ENCODE data around the gene ITGA2B.

DNA sequence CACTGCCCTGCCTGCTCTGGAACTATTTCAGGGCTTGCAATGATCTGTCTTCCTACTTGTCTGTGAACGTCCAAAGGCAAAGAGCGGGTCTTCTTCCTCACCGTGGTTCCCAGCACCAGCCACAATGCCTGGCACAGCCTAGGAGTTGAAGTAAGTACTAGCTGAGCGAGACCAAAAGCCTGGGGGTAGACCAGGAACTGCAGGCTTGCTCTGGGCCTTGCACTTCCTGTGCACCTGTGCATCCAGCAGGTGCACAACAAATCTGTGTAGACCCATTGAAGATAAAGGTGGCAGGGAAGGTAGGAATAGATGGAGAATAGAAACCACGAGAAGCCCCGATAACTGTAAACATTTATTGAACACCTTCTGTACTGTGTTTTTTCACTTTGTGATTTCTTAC, 30.4 kb downstream of the ITGA2B start:
- TF ChIP-seq, protein P1, sequence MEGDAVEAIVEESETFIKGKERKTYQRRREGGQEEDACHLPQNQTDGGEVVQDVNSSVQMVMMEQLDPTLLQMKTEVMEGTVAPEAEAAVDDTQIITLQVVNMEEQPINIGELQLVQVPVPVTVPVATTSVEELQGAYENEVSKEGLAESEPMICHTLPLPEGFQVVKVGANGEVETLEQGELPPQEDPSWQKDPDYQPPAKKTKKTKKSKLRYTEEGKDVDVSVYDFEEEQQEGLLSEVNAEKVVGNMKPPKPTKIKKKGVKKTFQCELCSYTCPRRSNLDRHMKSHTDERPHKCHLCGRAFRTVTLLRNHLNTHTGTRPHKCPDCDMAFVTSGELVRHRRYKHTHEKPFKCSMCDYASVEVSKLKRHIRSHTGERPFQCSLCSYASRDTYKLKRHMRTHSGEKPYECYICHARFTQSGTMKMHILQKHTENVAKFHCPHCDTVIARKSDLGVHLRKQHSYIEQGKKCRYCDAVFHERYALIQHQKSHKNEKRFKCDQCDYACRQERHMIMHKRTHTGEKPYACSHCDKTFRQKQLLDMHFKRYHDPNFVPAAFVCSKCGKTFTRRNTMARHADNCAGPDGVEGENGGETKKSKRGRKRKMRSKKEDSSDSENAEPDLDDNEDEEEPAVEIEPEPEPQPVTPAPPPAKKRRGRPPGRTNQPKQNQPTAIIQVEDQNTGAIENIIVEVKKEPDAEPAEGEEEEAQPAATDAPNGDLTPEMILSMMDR (conservative IDR thresholded peaks at IDR 0.05; ENCODE audit: low read depth in 2 of 2) = no peak
- no peak for TF ChIP-seq EZH2 (IDR thresholded peaks at IDR 0.05; ENCODE audit: low read depth, unreplicated experiment)
- TF ChIP-seq POLR2AphosphoS5 (IDR thresholded peaks at IDR 0.05; ENCODE audit: low read depth) = no peak
- no peak for TF ChIP-seq EZH2phosphoT487 (IDR thresholded peaks at IDR 0.05; ENCODE audit: unreplicated experiment)
- TF ChIP-seq, protein P2, sequence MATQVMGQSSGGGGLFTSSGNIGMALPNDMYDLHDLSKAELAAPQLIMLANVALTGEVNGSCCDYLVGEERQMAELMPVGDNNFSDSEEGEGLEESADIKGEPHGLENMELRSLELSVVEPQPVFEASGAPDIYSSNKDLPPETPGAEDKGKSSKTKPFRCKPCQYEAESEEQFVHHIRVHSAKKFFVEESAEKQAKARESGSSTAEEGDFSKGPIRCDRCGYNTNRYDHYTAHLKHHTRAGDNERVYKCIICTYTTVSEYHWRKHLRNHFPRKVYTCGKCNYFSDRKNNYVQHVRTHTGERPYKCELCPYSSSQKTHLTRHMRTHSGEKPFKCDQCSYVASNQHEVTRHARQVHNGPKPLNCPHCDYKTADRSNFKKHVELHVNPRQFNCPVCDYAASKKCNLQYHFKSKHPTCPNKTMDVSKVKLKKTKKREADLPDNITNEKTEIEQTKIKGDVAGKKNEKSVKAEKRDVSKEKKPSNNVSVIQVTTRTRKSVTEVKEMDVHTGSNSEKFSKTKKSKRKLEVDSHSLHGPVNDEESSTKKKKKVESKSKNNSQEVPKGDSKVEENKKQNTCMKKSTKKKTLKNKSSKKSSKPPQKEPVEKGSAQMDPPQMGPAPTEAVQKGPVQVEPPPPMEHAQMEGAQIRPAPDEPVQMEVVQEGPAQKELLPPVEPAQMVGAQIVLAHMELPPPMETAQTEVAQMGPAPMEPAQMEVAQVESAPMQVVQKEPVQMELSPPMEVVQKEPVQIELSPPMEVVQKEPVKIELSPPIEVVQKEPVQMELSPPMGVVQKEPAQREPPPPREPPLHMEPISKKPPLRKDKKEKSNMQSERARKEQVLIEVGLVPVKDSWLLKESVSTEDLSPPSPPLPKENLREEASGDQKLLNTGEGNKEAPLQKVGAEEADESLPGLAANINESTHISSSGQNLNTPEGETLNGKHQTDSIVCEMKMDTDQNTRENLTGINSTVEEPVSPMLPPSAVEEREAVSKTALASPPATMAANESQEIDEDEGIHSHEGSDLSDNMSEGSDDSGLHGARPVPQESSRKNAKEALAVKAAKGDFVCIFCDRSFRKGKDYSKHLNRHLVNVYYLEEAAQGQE (IDR thresholded peaks at IDR 0.05; ENCODE audit: unreplicated experiment) = no peak
- no peak for TF ChIP-seq ZNF114 (CRISPR knock-in tag; IDR thresholded peaks at IDR 0.05)
- no peak for TF ChIP-seq ZNF331 (CRISPR knock-in tag; IDR thresholded peaks at IDR 0.05; ENCODE audit: low read depth)
- no peak for TF ChIP-seq NANOG (IDR thresholded peaks at IDR 0.05; ENCODE audit: borderline replicate concordance)
- TF ChIP-seq CREB1 (CRISPR knock-in tag; IDR thresholded peaks at IDR 0.05; ENCODE audit: low read depth) = no peak
